HG03442 (cell line): ENCODE results near the gene XRCC5.
"Not testable (repeated sequence)": the region's sequence is repeated elsewhere in the genome, so short reads cannot be mapped to it uniquely, and the experiment has no call there.

Source experiments
- ATAC-seq: cut with Tn5 transposase; IDR thresholded peaks from one replicate; pipeline ENCODE4 v1.9.1; 2021; ENCODE audit warnings: mild to moderate bottlenecking, moderate library complexity; ENCODE audit not compliant: unreplicated experiment

The XRCC5 gene

DNA sequence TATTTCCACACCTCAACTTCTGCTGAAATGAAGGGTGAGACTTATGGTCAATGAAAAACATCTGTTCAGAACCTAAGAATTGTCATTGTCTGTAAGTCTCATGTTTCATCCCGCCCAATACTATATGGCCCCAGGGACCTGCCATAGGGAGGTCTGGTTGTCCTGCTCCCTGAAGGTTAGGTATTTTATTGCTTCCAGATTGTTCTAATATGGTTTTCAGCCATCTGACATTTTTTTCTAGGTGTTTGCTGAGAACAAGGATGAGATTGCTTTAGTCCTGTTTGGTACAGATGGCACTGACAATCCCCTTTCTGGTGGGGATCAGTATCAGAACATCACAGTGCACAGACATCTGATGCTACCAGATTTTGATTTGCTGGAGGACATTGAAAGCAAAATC lies 7.3 kb downstream of the XRCC5 start:
- ATAC-seq, result no peak

GRCh38 chr2:216117561-216118340 lies 8.6 kb downstream of the XRCC5 start:
- ATAC-seq, result no peak

DNA sequence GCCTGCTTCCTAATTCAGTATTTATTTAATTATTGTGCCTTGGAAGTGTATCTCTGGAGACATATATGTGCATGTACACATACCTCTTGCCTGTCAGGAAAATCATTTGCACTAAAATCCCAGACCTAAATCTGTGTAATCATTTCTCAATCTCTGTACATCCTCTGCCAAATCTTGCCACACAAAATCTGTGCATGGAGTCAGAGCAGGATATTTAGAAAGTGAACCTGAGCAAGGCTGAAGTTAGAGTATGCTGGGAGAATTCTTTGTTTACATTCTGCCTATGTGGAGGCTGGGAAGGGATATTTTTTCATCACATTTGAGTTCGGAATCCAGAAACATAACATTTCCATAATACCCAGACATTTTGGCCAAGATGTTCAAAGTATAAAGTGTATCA lies 9.3 kb downstream of the XRCC5 start:
- ATAC-seq, result no peak

GRCh38 chr2:216119146-216119545 lies 10.0 kb downstream of the XRCC5 start:
- no peak for ATAC-seq

- no peak for ATAC-seq
These were observed 10.8 kb downstream of the XRCC5 start for GRCh38 chr2:216119986-216120385.

DNA sequence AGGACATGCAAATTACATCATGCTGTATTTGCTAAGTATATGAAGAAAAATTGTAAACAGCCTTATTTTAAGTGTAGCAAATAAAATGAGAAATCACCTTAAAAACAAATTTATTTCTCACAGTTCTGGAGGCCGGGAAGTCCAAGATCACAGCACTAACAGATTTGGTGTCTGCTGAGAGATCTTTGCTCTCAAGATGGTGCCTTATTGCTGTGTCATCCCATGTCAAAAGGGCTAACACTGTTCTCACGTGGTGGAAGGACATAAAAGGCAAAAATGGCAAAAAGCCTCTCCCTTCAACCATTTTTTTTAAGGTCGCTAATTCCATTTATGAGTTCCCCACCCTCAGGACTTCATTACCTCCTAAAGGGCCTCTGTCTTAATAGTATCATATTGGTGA lies 12.1 kb downstream of the XRCC5 start:
- no peak for ATAC-seq

GRCh38 chr2:216126943-216127342 lies 17.8 kb downstream of the XRCC5 start:
- ATAC-seq, result no peak

- ATAC-seq, result no peak
These were observed 21.3 kb downstream of the XRCC5 start for GRCh38 chr2:216130346-216130971.

DNA sequence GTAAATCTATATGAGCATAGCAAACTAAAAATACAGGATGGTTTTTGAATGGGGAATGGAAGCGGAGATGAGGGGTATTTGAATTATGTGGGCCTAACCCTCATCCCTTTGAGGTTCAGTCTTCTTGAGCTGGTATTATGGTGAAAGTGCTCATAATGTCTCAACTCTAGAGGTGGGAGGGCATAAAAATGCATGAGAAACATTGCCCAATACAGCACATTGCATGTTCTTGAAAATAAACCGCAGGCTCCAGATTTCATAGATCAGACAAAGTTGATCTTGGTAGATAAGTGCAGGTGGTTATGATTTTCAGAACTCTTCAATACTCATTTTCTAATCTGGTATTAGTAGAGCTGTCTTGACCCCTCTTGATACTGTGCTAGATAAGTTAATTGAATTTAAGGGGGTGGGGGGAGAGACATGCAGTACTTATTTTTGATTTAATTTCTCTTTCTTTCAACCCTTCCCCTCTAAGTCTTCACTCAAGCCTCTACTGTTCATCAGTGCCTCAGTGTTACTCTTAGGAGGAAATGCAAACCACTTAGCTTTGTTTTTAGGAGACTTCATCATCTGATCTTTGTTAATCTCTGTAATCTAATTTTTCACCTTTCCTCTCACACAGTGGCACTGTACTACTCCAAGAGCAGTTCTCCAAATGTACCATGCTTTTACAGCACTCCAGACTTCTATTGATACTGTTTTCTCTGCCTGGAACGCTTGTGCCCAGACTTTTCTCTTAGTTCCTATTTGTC lies 22.2 kb downstream of the XRCC5 start:
- no peak for ATAC-seq

DNA sequence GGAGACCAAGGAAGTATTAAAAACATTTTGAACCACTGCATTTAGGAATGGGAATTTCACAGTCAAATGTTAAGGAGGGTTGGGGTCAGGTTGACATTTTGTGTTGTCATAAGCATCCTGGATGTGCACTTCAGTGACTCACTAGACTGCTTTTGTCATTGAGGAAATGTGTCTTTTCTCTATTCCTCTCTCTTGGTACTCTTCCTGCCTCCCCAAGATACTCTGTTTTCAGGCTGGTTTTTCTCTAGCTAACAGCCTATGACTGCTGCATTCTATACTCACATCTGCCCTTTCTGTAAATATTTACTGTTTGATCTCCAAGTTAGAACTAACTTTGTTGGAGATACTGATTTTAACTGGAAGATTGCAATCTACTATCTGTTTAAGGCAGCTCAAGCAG lies 23.4 kb downstream of the XRCC5 start:
- no peak for ATAC-seq

DNA sequence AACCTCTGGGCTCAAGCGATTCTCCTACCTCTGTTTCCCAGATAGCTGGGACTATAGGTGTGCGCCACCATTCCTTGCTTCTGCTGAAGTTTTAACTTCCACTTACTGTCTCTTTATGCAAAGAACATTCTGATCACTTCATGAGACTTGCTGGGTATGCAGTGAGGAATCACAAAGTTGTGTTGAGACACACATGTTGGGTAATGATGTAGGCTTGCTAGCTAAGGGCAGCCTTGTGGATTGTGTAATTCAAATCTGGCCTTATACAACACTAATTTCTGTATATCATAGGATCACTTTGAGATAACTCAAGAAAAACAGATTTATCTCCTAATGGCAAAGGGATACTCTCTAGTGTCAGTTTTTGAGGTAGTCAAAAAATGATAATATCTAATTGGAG lies 24.2 kb downstream of the XRCC5 start:
- no peak for ATAC-seq

- ATAC-seq, result no peak
These were observed 25.9 kb downstream of the XRCC5 start for GRCh38 chr2:216134958-216135541.

- no peak for ATAC-seq
These were observed 30.7 kb downstream of the XRCC5 start for GRCh38 chr2:216139884-216140283.

DNA sequence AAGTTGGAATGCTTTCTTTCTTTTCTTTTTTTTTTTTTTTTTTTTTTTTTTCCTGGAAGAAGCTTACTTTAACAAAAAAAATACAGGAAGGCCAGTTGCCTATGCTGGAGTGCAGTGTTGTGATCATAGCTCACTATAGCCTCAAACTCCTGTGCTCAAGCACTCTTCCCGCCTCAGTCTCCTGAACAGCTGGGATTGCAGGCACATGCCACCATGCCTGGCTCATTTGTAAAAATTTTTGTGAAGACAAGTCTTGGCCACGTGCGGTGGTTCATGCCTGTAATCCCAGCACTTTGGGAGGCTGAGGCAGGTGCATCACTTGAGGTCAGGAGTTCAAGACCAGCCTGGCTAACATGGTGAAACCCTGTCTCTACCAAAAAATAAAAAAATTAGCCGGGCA lies 32.4 kb downstream of the XRCC5 start:
- ATAC-seq, result not testable (repeated sequence)

GRCh38 chr2:216142540-216142939 lies 33.4 kb downstream of the XRCC5 start:
- peak; percentile 100 for ATAC-seq

- no peak for ATAC-seq
These were observed 35.2 kb downstream of the XRCC5 start for GRCh38 chr2:216144372-216144771.

GRCh38 chr2:216144857-216145256 lies 35.7 kb downstream of the XRCC5 start:
- no peak for ATAC-seq

DNA sequence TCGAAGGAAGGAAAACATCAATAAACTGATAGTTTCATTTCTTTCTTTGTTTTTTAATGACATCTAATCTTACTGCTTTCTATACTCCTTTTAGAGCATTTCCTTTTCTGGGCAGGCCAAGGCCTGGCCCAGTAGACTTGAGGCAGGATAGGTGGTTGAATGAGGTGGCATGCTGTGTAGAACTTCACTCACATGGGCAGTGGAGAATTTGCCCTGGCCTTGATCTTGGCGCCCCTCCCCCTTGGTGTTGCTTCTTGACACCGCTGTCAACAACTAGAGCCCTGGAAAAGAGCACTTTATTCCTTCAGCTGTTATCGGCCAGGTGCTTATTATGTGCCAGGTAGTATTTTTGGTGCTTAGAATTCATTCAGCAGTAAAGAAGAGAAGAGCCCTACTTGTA lies 37.4 kb downstream of the XRCC5 start:
- ATAC-seq, result no peak

- ATAC-seq, result no peak
These were observed 38.3 kb downstream of the XRCC5 start for GRCh38 chr2:216147172-216148131.

DNA sequence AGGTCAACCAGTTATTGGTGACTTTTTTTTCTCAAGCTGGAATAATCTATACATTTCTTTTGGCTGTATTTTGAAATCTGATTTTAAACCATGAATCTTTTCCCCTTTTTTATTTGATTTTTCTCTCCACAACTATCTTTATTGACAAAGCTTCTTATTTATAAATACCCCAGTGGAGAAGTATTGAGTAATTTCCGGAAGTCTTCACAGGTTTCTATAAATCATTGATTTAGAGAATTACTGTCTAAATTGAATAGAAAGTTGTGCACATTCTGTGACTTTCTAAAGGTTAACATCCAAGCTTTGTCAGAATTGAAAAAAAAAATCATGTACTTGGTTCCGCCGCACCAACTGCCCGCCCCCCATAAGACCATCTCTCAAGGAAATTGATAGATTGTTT lies 39.8 kb downstream of the XRCC5 start:
- ATAC-seq, result no peak
